Islet of Langerhans (tissue), 1 donor: ENCODE measurements around the gene SPAG9.
"Not testable (repeated sequence)": the region's sequence is repeated elsewhere in the genome, so short reads cannot be mapped to it uniquely, and the experiment has no call there.

Source experiments
- FAIRE-seq: peaks from one replicate; lab custom pipeline; 2011; peaks lifted over from hg19 to GRCh38; lab: Jason Lieb, UNC

Gene SPAG9

GRCh38 chr17:50953831-50954601 is 166.7 kb downstream of the SPAG9 start:
- FAIRE-seq: no peak

- no peak for FAIRE-seq
Observed at GRCh38 chr17:50953518-50953830, 167.2 kb downstream of the SPAG9 start.

GRCh38 chr17:50952889-50953288 is 167.8 kb downstream of the SPAG9 start:
- FAIRE-seq: no peak

GRCh38 chr17:50952013-50952412 is 168.7 kb downstream of the SPAG9 start:
- FAIRE-seq: no peak

- FAIRE-seq: no peak
Observed at GRCh38 chr17:50949989-50950877, 170.4 kb downstream of the SPAG9 start.

- FAIRE-seq: no peak
Observed at GRCh38 chr17:50949128-50949988, 171.3 kb downstream of the SPAG9 start.

GRCh38 chr17:50948711-50949110 is 172.0 kb downstream of the SPAG9 start:
- FAIRE-seq: no peak

GRCh38 chr17:50947782-50948543 is 172.7 kb downstream of the SPAG9 start:
- no peak for FAIRE-seq

GRCh38 chr17:50946891-50947781 is 173.5 kb downstream of the SPAG9 start:
- FAIRE-seq: no peak

- no peak for FAIRE-seq
Observed at GRCh38 chr17:50946223-50946890, 174.3 kb downstream of the SPAG9 start.

- no peak for FAIRE-seq
Observed at GRCh38 chr17:50945779-50946222, 174.9 kb downstream of the SPAG9 start.

GRCh38 chr17:50944902-50945720 is 175.6 kb downstream of the SPAG9 start:
- no peak for FAIRE-seq

- no peak for FAIRE-seq
Observed at GRCh38 chr17:50944054-50944901, 176.4 kb downstream of the SPAG9 start.

GRCh38 chr17:50943575-50943933 is 177.1 kb downstream of the SPAG9 start:
- FAIRE-seq: no peak

- not testable (repeated sequence) for FAIRE-seq
Observed at GRCh38 chr17:50941676-50942048, 179.0 kb downstream of the SPAG9 start.

- FAIRE-seq: no peak
Observed at GRCh38 chr17:50939795-50940684, 180.6 kb downstream of the SPAG9 start.

GRCh38 chr17:50939542-50939794 is 181.2 kb downstream of the SPAG9 start:
- FAIRE-seq: no peak
